CD4-positive, alpha-beta T cell treated with Interleukin-15 for 1 hour (primary cell): ENCODE measurements around the gene YOD1.

Source experiments
- DNase-seq: peaks from one replicate; pipeline ENCODE4 v3.0.0-alpha.2; 2020

The YOD1 gene

DNA sequence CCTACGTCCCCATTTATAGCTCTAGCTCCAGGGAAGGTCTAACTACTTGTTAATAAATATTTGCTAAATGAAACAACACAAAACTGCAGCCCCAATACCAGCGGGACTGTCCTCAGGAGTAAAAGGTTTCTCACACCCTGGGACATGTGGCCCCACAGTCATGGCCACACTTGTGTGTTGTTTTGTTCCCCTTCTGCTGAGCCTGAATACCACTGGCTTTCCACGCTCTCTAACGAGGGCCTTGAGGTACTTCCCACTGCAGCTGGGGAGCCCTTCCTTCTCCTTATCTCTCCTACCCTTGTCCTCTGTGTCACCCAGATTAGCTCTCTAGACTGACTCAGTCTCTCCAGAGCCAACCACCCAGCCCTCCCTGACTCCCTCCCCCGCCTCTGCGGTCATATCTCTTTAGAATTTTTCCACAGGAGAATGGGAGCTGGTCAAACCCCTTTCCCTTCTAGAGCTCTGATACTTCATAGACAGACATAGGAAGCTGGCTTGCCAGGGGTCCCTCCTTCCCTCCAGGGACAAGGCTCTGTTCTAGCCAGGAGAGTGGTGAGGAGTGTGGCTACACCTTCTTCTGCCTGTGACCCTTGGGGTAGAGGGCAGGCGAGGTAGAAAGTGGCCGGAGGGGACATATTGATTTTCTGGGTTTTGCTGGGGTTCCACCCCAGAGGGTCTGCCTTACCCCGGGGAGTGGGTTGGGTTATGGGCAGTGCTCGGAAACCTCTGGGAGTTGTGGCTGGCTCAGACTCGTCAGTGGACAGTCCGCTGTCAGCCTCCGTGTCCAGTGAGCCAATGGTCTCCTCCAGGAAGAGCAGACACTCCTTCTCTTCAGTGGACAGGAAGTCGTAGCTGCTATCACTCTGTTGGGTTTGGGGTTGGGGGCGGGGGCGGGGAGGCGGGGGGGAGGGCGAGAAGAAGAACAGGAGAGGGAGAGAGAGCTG, 26.5 kb downstream of the YOD1 start:
- DNase-seq = no peak

DNA sequence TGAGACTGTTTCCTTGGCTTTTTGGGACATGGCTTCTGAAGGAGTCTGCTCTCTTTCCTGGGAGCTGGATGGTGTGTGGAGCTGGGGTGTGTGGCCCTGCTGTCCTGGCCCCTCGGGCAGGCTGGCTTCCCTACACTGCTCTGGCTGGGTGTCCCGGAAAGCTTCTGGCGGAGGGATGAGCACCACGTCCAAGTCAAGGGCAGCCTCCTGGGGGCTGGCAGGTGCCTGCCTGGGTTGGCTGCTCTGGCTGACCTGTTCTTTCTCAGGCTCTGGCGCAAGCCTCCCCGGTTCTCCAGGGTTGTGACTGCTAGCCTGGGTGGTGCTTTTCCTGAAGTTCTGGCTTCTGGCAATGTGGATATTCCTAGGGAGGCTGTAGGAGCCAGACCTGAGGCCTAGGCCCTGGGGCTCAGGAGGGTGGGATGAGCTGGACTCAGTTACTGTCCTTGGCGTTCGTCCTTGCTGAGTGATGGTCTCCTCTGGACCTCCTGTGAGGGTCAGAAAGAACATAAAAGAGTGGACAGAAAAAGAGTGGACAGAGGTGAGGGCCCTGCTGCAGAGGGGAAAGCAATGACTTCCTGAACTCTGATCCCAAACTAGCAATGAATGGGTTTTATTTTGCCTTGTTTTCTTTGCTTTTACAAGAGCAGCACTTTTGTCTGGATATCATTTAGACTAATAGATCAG, 27.9 kb downstream of the YOD1 start:
- no peak for DNase-seq

DNA sequence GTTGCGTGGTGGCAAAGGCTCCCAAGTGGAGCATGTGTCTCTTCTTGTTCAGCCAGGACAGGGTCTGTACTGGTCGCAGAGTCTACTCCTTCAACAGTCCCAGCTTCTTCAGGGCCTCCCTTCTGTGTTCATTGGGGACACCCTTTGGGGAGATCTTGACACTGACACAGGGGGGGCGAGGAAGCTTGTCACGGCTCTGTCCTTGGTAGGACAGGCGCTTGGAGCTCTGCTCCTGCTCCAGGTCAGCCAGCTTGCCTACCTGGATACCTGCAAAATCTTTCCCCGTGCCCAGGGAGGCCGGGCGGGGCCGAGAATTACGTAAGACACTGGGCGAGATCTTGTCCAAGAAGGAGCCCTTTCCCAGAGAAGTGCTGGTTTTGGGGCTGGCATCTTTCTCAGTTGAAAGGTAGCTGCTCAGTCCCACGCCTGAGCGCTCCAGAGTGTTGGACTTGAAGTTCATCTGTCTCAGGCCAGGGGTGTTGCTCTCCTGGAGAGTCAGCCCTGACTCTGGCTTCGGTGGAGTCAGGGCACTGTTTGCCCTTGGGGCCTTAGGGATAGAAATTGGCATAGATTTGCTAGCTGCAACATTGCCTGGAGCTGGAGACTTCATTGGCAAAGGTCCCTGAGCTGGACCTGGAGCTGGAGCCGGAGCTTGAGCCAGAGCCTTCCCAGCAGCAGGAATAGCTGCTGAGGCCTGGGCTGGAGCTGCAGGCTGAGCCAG, 29.0 kb downstream of the YOD1 start:
- no peak for DNase-seq

DNA sequence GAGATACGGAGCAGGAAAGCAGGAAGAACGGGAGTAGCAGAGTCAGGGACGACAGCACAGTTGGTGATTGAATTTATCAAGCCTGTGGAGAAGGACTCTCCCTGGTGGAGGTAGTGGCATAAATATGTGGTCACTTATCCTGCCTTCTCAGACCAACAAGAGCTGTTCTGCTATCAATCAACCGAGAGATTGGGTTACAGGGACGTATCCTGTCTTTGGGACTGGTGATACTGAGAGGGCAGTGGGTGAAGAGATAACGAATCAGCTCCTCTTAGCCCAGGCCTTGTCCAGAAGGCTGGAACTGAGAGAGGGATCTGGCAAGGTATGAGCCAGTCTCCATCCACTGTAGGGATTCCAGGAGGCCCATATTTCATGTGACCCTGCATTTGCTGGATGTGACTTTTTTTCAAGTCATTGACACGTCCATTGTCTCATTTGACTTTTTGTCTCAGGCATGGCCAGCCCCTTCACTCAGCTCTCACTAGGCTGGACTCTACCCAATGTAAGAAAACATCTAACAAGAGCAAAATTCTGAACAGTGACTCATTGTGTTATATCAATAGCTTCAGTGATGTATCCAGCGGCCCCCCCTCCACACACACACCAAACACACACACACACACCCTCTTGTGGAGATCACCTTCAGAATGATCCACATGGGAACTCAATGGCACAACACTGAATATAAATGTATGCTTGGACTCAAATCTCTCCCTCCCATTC, 29.7 kb downstream of the YOD1 start:
- no peak for DNase-seq

DNA sequence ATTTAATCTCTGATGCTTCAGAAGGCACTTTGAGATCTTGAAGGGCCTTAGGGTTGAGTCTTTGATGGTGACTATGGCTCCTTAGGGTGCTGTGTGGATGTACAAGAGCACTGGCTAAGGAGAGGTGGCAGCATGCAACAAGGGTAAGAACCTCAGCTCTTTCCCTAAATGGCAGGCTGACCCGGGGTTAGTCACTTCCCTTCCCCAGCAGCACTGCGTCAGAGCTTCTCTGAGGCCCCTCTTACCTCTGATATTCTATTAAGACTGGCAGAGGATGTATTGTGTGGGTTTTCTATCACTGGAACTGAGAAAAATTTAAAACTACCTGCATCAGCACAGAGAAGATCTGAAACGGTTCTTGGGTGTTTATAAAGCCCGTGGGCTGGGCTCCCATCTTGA, 30.3 kb downstream of the YOD1 start:
- DNase-seq = no peak

DNA sequence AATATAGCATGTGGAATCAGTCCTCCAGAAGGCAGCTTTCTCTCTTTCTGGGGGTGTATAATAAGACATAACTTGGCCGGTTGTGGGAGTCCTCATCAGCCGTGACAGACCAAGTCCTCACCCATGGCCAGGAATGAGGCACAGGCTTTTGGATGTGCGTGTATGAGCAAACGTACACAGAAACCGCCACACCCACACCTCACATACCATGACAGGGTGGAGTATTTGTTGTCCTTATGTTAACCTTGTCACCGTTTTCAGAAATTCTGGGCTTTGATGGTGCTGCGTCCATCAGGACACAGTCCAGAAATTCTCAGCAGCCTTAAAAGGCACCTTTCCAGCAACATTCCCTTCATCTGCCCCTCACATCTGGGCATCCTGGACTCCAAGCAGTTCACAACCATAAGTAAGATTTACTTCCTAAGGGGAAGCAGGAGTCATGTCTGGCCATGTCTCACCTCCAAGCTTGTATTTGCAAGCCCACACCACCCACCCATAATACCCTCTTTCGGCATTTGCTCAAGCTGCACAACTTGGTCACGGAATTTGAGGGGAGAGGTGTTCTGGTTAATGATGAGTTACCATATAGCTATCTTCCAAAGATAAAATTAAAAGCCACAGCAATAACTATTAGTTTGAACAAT, 30.8 kb downstream of the YOD1 start:
- DNase-seq = no peak

DNA sequence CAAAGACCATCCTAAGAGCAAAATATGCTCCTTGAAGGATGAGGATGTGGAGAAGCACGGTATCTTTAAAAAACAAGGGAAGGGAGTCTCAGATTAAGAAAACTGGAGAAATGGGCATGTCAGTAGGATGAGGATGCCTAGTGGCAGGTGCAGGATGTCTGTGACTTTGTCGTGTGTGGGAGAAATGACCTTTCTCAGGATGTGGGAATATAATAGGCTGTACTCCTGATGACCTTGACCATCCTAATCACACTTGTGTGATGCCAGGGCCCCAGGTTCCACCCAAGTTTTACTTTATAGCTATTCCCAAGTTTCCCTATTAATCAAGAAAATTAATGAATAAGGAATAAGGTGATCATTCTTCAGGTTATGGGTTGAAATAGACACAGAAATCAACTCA, 31.3 kb downstream of the YOD1 start:
- DNase-seq = no peak

DNA sequence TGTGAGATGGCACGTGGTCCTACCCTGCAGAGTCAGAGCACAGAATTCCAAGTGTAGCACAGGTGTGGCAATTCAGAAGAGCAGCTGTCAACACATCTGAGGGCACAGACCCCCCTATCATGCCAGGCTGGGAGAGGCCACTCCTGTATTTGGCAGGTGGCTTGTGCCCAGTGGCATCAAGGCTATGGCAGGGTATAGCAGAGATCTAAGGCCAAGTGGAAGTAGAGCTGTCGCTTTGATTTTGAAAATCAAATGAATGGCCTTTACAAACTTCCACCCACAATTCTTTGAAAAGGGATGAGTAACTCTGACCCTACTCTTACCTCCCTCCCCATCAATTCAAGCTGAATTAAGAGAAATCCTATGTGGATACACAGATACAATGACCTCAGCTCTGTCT, 31.8 kb downstream of the YOD1 start:
- DNase-seq = no peak

DNA sequence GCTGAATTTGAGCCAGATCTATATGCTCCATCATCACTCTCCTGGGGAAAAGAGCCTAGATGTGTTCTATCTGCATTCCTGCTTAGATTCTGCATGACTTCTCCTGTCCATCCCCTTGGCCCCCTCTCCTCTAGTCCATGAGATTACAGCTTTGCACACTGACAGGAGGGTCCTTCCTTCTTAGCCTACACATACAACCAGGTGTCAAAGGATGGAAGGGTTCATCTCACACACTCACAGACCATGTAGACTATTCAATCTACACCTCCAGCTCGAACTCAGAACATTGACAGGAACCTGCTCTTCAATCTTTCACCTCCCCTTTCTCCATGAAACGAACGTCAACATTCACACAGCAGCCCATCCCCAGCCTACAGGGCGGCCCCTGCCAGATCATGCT, 32.3 kb downstream of the YOD1 start:
- DNase-seq = no peak

DNA sequence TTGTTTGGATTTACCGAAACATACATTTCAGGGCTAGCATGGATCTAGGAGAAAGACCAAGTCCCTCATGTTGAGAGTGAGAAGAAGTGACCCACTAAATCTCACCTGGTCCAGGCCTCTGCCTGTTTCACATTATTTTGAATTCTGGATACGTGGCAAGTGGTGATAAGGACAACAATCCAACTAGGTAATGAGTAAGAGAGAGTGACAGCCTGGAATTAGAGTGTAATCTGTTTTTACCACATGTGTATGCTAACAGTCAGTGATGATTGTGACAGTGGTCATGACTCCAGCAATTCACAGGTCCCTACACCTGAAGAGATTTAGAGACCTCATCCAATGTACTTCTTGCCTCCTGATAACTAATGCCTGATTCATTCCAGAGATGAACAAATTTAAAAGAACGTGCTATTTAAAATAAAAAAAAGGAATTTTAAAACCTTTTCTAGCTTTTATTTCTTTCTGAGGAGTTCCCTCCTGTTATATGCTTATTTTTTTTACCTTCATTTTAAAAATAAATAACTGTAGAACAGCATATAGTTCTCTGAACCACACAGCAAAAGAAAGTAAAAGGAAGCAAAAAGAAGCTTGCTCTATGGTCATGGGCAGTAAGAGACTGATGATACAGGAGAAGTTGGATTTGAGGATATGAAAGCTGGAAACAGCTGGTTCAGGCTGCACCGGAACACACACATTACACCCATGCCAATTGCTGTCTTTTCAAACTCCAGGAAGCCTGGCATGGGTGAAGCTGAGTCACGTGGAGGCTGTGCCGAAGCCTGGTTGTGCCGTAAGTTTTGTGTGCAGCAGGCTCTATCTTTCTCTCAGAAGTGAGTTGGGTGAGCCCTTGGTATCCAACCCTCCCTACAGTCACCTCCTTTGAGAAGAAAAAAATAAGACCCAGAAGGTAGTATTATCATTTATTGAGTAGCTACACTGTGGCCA, 33.1 kb downstream of the YOD1 start:
- no peak for DNase-seq

DNA sequence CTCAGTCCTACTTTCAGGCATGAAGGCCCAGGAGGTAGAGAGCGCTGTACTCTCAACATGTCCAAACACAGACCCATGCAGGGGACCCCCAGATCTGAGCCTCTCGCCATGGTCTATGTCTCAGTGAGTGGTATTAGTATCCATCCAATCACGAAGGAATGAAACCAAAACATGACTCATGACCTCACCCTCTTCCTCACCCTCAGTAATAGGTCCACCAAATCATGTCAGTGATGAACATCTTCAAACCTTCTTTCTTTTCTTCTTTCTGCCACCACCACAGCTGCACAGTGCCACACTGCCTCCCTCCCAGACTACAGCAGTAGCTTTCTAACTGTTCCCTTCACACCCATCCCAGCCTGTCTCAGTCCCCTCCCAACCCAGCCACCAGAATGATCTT, 35.2 kb downstream of the YOD1 start:
- no peak for DNase-seq

DNA sequence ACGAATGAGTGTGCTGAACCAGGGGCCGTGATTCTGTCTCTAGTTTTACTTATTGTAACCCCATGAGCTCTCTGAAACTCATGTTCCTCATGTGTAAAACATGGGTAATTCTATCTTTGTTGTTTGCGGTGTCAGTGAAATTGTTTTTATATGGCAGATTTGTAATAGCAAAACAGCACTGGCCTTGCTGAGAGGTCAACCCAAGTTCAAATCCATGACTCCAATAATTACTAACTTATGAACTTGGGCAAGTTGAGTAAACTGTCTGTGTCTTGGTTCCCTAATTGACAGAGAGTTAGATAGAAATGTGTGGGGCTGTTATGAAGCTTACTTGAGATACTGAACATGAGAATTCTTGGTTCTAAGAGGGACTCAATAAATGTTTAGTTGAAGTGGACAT, 36.3 kb downstream of the YOD1 start:
- DNase-seq = no peak

DNA sequence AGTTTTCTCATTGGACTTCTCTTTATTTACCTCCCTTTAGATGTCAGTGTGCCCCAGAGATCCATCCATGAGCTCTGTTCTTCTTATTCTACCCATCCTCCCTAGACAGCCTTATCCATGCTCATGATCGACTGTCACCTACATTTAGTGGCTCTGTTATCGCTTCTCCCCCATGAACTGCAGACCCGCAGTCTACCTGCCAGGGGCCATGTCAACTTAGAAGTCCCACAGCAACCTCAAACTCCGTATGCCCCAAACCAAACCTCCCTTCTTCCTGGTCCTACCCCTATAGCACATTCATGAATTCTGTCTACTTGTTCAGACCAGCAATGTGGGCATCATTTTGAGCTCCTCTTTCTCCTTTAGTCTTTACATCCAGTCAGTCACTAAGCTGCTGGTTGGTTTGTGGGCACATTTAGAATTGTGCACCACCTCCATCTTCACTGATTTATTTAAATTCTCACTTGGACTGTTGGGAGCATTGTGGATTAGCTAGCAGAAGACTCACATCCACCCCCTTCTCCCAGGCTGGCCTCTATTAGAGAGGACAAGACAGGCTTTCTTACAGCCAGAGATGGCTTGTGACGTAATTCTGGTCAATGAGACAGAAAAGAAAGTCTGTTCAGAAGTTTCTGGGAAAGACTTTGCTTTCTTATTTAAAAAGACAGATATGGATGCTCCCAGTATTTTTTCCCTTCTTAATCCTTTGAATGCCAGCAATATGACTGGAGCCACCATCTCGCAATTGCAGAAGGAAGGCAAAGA, 37.5 kb downstream of the YOD1 start:
- DNase-seq = no peak

DNA sequence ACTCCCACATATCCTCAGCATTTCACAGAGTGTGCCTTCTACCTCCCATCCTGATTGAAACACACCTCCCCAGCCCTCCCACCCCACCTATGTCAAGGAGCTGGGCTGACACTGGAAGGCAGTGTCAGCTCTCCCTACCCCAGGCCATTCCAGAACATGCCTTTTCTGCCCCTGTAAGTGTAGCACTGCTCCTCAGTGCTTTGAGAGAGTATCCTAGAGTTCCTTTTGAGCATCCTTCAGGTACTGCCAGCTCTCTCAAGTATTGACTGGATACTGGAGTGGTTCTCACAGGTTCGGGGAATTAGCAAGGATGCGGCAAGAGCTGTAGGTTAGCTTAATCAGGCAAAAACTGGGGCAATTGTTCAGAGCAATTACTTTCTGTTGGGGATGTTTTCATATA, 40.3 kb downstream of the YOD1 start:
- no peak for DNase-seq

DNA sequence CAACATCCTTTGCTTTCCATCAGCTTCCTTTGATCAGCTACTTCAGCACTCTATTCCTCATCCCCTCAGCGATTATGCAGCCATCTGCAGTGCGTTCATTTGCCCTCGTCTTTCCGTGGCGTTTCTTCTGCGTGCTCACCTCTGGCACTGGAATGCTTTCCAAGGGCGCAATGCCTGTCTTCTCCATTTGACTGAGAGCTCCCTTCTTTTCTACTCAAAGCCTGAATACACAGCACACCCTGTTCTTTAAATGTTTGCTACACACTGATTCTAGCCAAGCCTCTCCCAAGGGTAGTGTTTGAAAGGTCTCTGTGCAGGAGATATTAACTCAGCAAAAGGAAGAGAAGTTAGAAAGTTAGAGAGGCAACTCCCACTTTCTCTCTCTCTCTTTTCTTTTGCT, 41.1 kb downstream of the YOD1 start:
- no peak for DNase-seq

DNA sequence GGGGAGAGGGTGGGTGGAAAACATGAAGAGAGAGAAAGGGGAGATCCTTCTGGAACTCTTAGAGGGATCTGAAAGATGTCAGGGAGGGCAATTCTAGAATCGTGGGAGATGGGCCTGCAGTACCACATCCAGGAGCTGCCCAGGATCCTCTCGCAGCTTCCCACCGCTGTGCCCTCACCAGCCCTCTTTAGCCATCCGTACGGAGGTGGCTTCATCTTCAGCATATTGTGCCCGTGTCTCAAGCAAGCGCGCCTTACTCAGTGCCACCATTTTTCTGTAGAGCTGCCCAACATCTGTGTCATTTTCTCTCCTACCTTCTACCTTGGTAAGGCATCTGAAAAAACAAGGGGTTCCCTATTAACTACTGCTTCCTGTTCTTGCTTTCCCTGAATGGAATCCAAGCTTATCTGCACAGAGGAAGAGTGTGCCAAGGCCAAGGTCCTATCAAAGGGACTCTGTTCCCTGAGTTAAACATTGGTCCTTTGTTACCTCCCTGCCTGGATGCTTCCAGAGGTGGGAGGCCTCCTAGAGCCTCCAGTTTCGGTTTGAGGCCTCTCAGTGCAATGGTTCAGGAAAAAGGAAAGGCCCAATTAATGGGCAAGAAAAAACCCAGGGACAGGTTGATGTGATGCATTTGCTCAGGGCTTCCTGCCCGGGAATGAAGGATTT, 41.7 kb downstream of the YOD1 start:
- DNase-seq = no peak

DNA sequence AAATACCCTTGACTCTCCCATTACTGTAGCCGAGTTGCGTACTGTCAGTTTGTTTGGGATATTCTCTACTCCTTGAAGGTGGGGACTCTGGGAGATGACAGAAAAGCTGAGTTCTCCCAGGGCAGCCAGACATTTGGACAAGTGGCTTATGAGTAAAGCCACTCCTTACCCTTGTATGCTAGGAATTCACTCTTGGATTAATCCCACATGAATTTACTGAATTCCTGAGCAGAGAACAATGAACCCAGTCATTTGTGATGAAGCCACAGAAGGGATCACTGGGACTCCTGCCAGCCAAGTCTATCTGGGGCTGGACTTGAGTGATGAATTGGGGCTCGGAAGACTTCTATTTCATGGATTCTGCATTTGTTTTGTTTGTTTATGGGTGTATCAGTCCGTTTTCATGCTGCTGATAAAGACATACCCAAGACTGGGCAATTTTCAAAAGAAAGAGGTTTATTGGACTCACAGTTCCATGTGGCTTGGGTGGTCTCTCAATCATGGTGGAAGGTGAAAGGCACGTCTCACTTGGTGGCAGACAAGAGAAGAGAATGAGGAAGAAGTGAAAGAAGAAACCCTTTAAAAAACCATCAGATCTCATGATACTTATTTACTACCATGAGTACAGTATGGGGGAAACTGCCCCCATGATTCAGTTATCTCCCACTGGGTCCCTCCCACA, 43.5 kb downstream of the YOD1 start:
- DNase-seq = no peak

DNA sequence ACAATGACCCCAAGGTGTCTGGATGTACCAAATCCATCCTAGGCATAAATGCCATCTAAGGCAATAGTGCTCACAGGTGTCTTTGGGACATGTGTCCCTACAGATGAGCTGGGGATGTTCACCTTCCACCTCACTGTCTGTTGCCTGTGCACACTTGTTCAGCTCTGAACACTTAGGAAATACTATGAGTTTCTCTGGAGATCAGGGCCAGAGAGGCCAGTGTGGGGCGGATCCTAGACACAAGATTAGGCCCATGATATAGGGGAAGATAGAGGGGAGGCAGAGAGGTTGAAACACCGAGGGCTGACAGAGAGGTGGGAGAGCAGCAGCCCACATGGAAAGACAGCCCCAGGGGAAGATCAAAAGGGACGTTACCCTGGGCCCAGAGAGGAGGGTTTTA, 44.1 kb downstream of the YOD1 start:
- no peak for DNase-seq

DNA sequence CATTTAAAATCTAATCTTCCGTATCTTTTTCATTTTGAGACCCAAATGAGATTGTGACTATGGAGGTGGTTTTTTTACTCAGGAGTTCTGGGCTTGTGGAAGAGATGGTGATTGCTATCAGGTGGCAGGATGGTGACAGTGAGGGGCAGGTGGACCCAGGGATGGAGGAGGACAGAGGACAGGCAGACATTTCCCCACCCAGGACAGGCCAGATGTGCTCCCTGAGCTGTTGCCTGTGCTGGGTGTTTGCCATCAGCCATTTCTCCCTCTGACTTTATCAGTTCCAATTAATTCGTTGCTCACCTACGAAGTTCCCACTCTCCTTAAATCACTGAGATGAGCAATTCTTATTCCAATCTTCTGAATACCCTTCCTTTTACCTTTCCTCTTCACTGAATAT, 44.9 kb downstream of the YOD1 start:
- no peak for DNase-seq
